DND-41 (cell line): Measurements from ENCODE around the gene HOXA9.

Source experiments
- ATAC-seq: fragments of 200-7000 bp; cut with Tn5 transposase; 3 replicates; pipeline ENCODE4 v1.9.1; 2021; ENCODE audit warnings: low read depth; ENCODE audit not compliant: insufficient read depth
- DNase-seq: peaks from one replicate; pipeline ENCODE4 v3.0.0-alpha.2; 2020
- H2AFZ ChIP-seq: 2 replicates; pipeline ENCODE4 v1.6.0; 2012; ENCODE audit warnings: low read depth, low read length
- H3K27ac ChIP-seq: 2 replicates; pipeline ENCODE4 v1.5.1; 2012; ENCODE audit warnings: low read length, inconsistent platforms
- H3K27me3 ChIP-seq: fragments of 200-600 bp; sonication (generic); 2 replicates; pipeline ENCODE4 v1.6.0; 2012; ENCODE audit warnings: low read length, mild to moderate bottlenecking, inconsistent platforms; ENCODE audit not compliant: insufficient read depth, poor library complexity
- H3K36me3 ChIP-seq: 2 replicates; pipeline ENCODE4 v1.5.1; 2012; ENCODE audit warnings: low read length, inconsistent platforms; ENCODE audit not compliant: insufficient read depth
- H3K4me1 ChIP-seq: 2 replicates; pipeline ENCODE4 v1.5.1; 2012; ENCODE audit warnings: mild to moderate bottlenecking, low read length; ENCODE audit not compliant: insufficient read depth
- H3K4me2 ChIP-seq: 2 replicates; pipeline ENCODE4 v1.6.0; 2012; ENCODE audit warnings: mild to moderate bottlenecking, moderate library complexity, low read length, inconsistent platforms; ENCODE audit not compliant: insufficient read depth
- H3K4me3 ChIP-seq, 2 experiments: fragments of 200-600 bp in 1 of 2; shearing (Covaris generic) in 1 of 2; 2 replicates each; pipeline ENCODE4 v1.5.1; 2012 to 2016; ENCODE audit warnings: inconsistent platforms in 2 of 2, low read length in 2 of 2, mild to moderate bottlenecking in 2 of 2, low read depth in 1 of 2, moderate library complexity in 1 of 2
- H3K79me2 ChIP-seq: 2 replicates; pipeline ENCODE4 v1.6.0; 2012; ENCODE audit warnings: low read length, inconsistent platforms; ENCODE audit not compliant: insufficient read depth
- H3K9ac ChIP-seq: 2 replicates; pipeline ENCODE4 v1.6.0; 2012; ENCODE audit warnings: low read depth, mild to moderate bottlenecking, inconsistent platforms, low read length, moderate library complexity
- H3K9me3 ChIP-seq: 2 replicates; pipeline ENCODE4 v1.5.1; 2012; ENCODE audit warnings: low read length, moderate library complexity, mild to moderate bottlenecking, inconsistent platforms; ENCODE audit not compliant: insufficient read depth, severe bottlenecking
- H4K20me1 ChIP-seq: 2 replicates; pipeline ENCODE4 v1.6.0; 2012; ENCODE audit warnings: low read length; ENCODE audit not compliant: insufficient read depth
- CTCF ChIP-seq: IDR thresholded peaks from 2 replicates; pipeline ENCODE4 v1.5.1; 2012; ENCODE audit warnings: borderline replicate concordance, low read length, moderate library complexity, mild to moderate bottlenecking; ENCODE audit not compliant: poor library complexity, severe bottlenecking; ENCODE audit errors: extremely low read depth
- EZH2 ChIP-seq: IDR thresholded peaks from 3 replicates; pipeline ENCODE4 v1.6.1; 2012; ENCODE audit warnings: borderline replicate concordance, low read depth, mild to moderate bottlenecking, moderate library complexity, low read length, inconsistent platforms; ENCODE audit not compliant: severe bottlenecking

The HOXA9 gene

GRCh38 chr7:27133409-27134231 is 31.7 kb downstream of the HOXA9 start:
- Histone ChIP-seq H3K4me3 (no peak overlapping the region), H3K4me2 (no peak overlapping the region), H4K20me1 (no peaks in the 10 kb centered on the region), H3K79me2 (no peaks in the 10 kb centered on the region), H3K36me3 (no peaks in the 10 kb centered on the region), H3K9ac (no peak overlapping the region), H3K27me3 (peaks cover 5% of the 10 kb centered on the region), H2AFZ (no peak overlapping the region), H3K9me3 (no peaks in the 10 kb centered on the region), H3K4me1 (no peaks in the 10 kb centered on the region), H3K27ac (no peak overlapping the region)
- DNase-seq, result no peak
- TF ChIP-seq EZH2 (no peak), CTCF (no peak)
- no peak for ATAC-seq

DNA sequence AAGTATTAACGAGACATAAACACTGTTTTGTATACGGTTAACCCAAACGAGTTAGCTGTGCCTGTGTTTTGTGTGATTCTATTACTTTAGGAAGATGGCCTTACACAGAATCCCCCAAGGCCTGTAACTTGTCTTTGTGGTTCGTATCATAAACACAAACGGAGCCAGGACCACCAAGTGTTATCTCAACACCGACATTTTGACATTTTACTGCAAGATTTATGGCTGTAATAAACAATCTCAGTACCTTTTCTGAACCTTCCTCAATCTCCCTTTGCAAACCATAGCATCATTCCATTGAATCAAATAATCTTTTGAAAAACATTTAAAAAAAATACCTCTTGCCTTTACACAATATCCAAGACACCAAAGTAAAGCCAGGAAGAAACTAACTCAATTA is 32.4 kb downstream of the HOXA9 start:
- no peak overlapping the region for H2AFZ ChIP-seq
- no peak overlapping the region for H3K9ac ChIP-seq
- H3K79me2 ChIP-seq, result no peaks in the 10 kb centered on the region
- no peaks in the 10 kb centered on the region for H3K9me3 ChIP-seq
- H3K36me3 ChIP-seq, result no peaks in the 10 kb centered on the region
- H4K20me1 ChIP-seq, result no peaks in the 10 kb centered on the region
- DNase-seq (no peak), ATAC-seq (no peak)
- no peak overlapping the region for H3K4me3 ChIP-seq
- H3K27ac ChIP-seq, result no peak overlapping the region
- TF ChIP-seq CTCF, result no peak
- no peak for TF ChIP-seq EZH2
- peaks cover 5% of the 10 kb centered on the region for H3K27me3 ChIP-seq
- H3K4me1 ChIP-seq, result no peaks in the 10 kb centered on the region
- H3K4me2 ChIP-seq, result no peak overlapping the region

GRCh38 chr7:27132214-27132613 is 33.1 kb downstream of the HOXA9 start:
- Histone ChIP-seq H4K20me1 (no peaks in the 10 kb centered on the region), H3K27me3 (peaks cover 5% of the 10 kb centered on the region), H3K4me3 (no peak overlapping the region), H3K9me3 (no peaks in the 10 kb centered on the region), H3K79me2 (no peaks in the 10 kb centered on the region), H3K27ac (no peak overlapping the region), H2AFZ (no peak overlapping the region), H3K9ac (no peak overlapping the region), H3K4me1 (no peaks in the 10 kb centered on the region), H3K36me3 (no peaks in the 10 kb centered on the region), H3K4me2 (no peak overlapping the region)
- TF ChIP-seq EZH2 (no peak), CTCF (no peak)
- DNase-seq, result no peak
- ATAC-seq, result no peak
